Transverse colon (tissue), 4 donors: ENCODE data around the gene TMEM270. TPM values are rescaled to one million over a fixed set of nuclear protein-coding genes. Genes with fewer than 3 reads are reported as not detected.

Experiments used
- DNase-seq: peaks from one replicate; pipeline ENCODE4 v3.0.0-alpha.2; 2019
- H3K27ac ChIP-seq, 4 donors: fragments of 200-600 bp; sonication (generic); 2 replicates each; pipeline ENCODE4 v1.5.1; 2016 to 2018; ENCODE audit warnings: inconsistent platforms in 4 of 4
- H3K27me3 ChIP-seq: fragments of 200-600 bp; sonication (generic); 2 replicates; pipeline ENCODE4 v1.5.1; 2017; ENCODE audit warnings: inconsistent platforms
- H3K36me3 ChIP-seq, 4 donors: fragments of 200-600 bp; sonication (generic); 2 replicates each; pipeline ENCODE4 v1.5.1; 2017 to 2019; ENCODE audit warnings: inconsistent platforms in 4 of 4
- H3K4me1 ChIP-seq, 4 donors: fragments of 200-600 bp; sonication (generic); 2 replicates each; pipeline ENCODE4 v1.5.1; 2017 to 2020; ENCODE audit warnings: inconsistent platforms in 4 of 4
- H3K4me3 ChIP-seq, 4 donors: fragments of 200-600 bp; sonication (generic); 1 replicate in 1 of 4; 2 replicates in 3 of 4; pipeline versions ENCODE4 v1.5.1 to v1.6.1; 2017 to 2019; ENCODE audit warnings: inconsistent platforms in 4 of 4
- H3K9me3 ChIP-seq, 2 donors: fragments of 200-600 bp; sonication (generic); 2 replicates each; pipeline ENCODE4 v1.5.1; 2017 to 2019; ENCODE audit warnings: inconsistent platforms in 2 of 2
- CTCF ChIP-seq, 5 experiments: fragments of 200-600 bp in 3 of 5; fragments of 450-650 bp in 2 of 5; sonication (generic) in 3 of 5; IDR thresholded peaks; 1 replicate in 2 of 5; 2 replicates in 3 of 5; pipeline ENCODE4 v1.5.1; 2016 to 2017; ENCODE audit warnings: antibody characterized with exemption in 5 of 5, inconsistent platforms in 3 of 5, mild to moderate bottlenecking in 2 of 5, moderate library complexity in 1 of 5
- EP300 ChIP-seq: sonication (generic); formaldehyde crosslinking; IDR thresholded peaks from one replicate; pipeline ENCODE4 v1.6.1; 2017; ENCODE audit warnings: antibody characterized with exemption, low read depth
- POLR2A ChIP-seq: fragments of 450-650 bp; IDR thresholded peaks from one replicate; pipeline ENCODE4 v1.6.1; 2016; ENCODE audit warnings: antibody characterized with exemption, mild to moderate bottlenecking, moderate library complexity
- POLR2AphosphoS5 ChIP-seq, 3 donors: sonication (generic); formaldehyde crosslinking; IDR thresholded peaks; one replicate each; pipeline ENCODE4 v1.6.1; 2016; ENCODE audit warnings: antibody characterized with exemption in 3 of 3
- WGBS, 2 donors: methylation state at CpG; one replicate each; pipeline ENCODE4 v1.1.5; 2018; ENCODE audit warnings: low coverage in 1 of 2; 5-methylcytosine and 5-hydroxymethylcytosine counted together
- in situ Hi-C, 4 donors: fragments of 200-750 bp; cut with MboI; loops; one replicate each; pipeline versions ENCODE4 v1.15.0 to v1.15.1; 2017; ENCODE audit warnings: low sequenced_read_pairs in 3 of 4, low pct_ligation_motif_present in 1 of 4, low pct_unique_long_range_greater_than_20kb in 1 of 4
- intact Hi-C: fragments of 100-400 bp; cut with DNase I; formaldehyde crosslinking; loops from one replicate; pipeline ENCODE4 v1.15.1; 2023; ENCODE audit warnings: low total_unique reads
- total RNA-seq, 4 donors: library from RNA; depleted of rRNA; stranded (reverse); fragments of >200 nt; gene quantifications; one replicate each; pipeline ENCODE4 v1.1.0, GENCODE V29; 2016

TMEM270 gene
- total RNA-seq, 4 donors from 2014 or later, result not detected

- Histone ChIP-seq H3K4me3 (no peak overlapping the region), H3K27ac (no peak overlapping the region), H3K27me3 (no peaks in the 10 kb centered on the region), H3K4me1 (peaks cover 9 to 36% (median 21%) of the 10 kb centered on the region in 4 donors), H3K9me3 (no peaks in the 10 kb centered on the region), H3K36me3 (no peaks in the 10 kb centered on the region)
- no peak for TF ChIP-seq POLR2A
- TF ChIP-seq CTCF (IDR thresholded peaks at IDR 0.05), result no peak
- TF ChIP-seq EP300, result no peak
- no peak for TF ChIP-seq POLR2AphosphoS5 (IDR thresholded peaks at IDR 0.05)
- intact Hi-C loops, result no loop called here
- 85 to 89% methylated on average over 5 to 16 of the region's 16 CpGs for WGBS, 2 donors
- no peak for DNase-seq
- in situ Hi-C loops, result loop anchor here in 1 of 4 donors (25.0 kb wide), 1 partner anchor 122 kb away; no protein-coding TSS in a partner anchor
Measured at GRCh38 chr7:73890555-73891147, 29.7 kb downstream of the TMEM270 start.

- in situ Hi-C loops, result loop anchor here in 1 of 4 donors (25.0 kb wide), 1 partner anchor 121 kb away; no protein-coding TSS in a partner anchor
- intact Hi-C loops, result no loop called here
- H3K36me3 ChIP-seq, result no peaks in the 10 kb centered on the region
- H3K9me3 ChIP-seq, result no peaks in the 10 kb centered on the region
- no peaks in the 10 kb centered on the region for H3K27me3 ChIP-seq
- WGBS, 2 donors, result 78 to 100% methylated on average over 2 to 16 of the region's 16 CpGs
- TF ChIP-seq EP300, result no peak
- TF ChIP-seq POLR2AphosphoS5 (IDR thresholded peaks at IDR 0.05), result no peak
- TF ChIP-seq POLR2A, result no peak
- no peak for TF ChIP-seq CTCF (IDR thresholded peaks at IDR 0.05)
- H3K4me3 ChIP-seq, result no peak overlapping the region
- peak overlapping the region in 3 of 4 donors; percentile 14 to 48 (median 44) for H3K27ac ChIP-seq
- H3K4me1 ChIP-seq, result peaks cover 9 to 36% (median 19%) of the 10 kb centered on the region in 4 donors
- no peak for DNase-seq
Measured at GRCh38 chr7:73891178-73891885, 30.4 kb downstream of the TMEM270 start.

DNA sequence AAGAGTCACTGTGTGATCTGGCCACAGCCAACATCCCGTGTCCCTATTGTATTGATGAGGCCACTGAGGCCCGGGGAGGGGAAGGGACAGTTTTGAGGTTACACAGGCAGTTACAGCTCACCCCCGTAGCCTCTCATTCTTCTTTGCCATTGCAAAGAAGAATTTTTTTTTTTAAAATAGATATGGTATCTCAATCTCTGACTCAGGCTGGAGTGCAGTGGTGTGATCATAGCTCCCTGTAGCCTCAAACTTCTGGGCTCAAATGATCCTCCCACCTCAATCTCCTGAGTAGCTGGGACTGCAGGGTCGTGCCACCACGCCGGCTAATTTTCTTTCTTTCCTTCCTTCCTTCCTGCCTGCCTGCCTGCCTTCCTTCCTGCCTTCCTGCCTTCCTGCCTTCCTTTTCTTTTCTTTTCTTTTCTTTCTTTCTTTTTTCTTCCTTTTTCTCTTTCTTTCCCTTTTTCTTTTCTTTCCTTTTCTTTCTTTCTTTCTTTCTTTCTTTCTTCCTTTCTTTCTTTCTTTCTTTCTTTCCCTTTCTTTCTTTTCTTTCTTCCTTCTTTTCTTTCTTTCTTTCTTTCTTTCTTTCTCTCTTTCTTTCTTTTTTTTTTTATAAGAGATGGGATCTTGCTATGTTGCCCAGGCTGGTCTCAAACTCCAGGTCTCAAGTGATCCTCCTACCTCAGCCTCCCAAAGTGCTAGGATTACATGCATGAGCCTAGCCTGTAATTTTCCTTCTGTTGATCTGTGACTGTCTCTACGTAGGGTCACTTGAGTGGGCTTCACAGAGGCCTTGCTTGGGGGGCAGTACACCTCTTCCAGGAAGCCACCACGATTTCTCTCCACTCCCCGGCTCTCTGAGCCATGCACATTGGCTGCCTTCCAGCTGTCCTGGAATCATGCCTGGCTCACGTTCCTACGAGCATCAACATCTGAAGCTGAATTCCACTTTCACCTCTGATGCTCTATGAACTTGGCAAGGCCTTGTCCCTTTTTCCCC, 31.3 kb downstream of the TMEM270 start:
- Histone ChIP-seq H3K9me3 (no peaks in the 10 kb centered on the region), H3K4me1 (peaks cover 3 to 28% (median 11%) of the 10 kb centered on the region in 4 donors), H3K27ac (peak overlapping the region; percentile 14 to 77 (median 56)), H3K27me3 (no peaks in the 10 kb centered on the region), H3K36me3 (no peaks in the 10 kb centered on the region), H3K4me3 (no peak overlapping the region)
- in situ Hi-C loops (loop anchor here in 1 of 4 donors (25.0 kb wide), 1 partner anchor 120 kb away; no protein-coding TSS in a partner anchor), intact Hi-C loops (no loop called here)
- DNase-seq, result peak; percentile 39
- 52 to 53% methylated on average over 3 to 11 of the region's 11 CpGs for WGBS, 2 donors
- TF ChIP-seq CTCF (IDR thresholded peaks at IDR 0.05), result no peak
- no peak for TF ChIP-seq POLR2AphosphoS5 (IDR thresholded peaks at IDR 0.05)
- no peak for TF ChIP-seq POLR2A
- TF ChIP-seq EP300, result no peak
